ENCODE results near the gene RAET1E.
"Not testable (repeated sequence)": the region's sequence is repeated elsewhere in the genome, so short reads cannot be mapped to it uniquely, and the experiment has no call there.

GRCh38 chr6:149922091-149922490 lies 24.2 kb upstream of the RAET1E start:
- not testable (repeated sequence) for TF ChIP-seq EP300, POLR2A, POLR2AphosphoS5, CTCF (IDR thresholded peaks at IDR 0.05)

All from sigmoid colon (tissue), 4 donors.